HepG2 (cell line): ENCODE data around the gene MDP1. TPM values are rescaled to one million over a fixed set of nuclear protein-coding genes. Genes with fewer than 3 reads are reported as not detected.

Experiments used
- DNMT1 ChIP-seq: sonication (generic); formaldehyde crosslinking; IDR thresholded peaks from 2 replicates; pipeline ENCODE4 v1.5.1; 2020; ENCODE audit warnings: mild to moderate bottlenecking, missing genetic modification reagents
- HHEX ChIP-seq: IDR thresholded peaks from 2 replicates; pipeline ENCODE4 v1.6.1; 2016; ENCODE audit warnings: control low read depth
- JUNB ChIP-seq: sonication (generic); formaldehyde crosslinking; IDR thresholded peaks from 2 replicates; pipeline ENCODE4 v1.8.0; 2022; ENCODE audit warnings: missing genetic modification reagents, mild to moderate bottlenecking, borderline replicate concordance
- MXI1 ChIP-seq: IDR thresholded peaks from 3 replicates; pipeline ENCODE4 v1.6.1; 2012; ENCODE audit warnings: low read depth, low read length, inconsistent platforms, borderline replicate concordance
- RXRA ChIP-seq: sonication (generic); formaldehyde crosslinking; IDR thresholded peaks from 2 replicates; pipeline ENCODE4 v1.5.1; 2020; ENCODE audit warnings: missing genetic modification reagents
- SP4 ChIP-seq: sonication (generic); formaldehyde crosslinking; IDR thresholded peaks from 2 replicates; pipeline ENCODE4 v1.8.1; 2023; ENCODE audit warnings: mild to moderate bottlenecking, missing genetic modification reagents
- TCF7L2 ChIP-seq: IDR thresholded peaks from 2 replicates; pipeline ENCODE4 v1.6.1; 2011; ENCODE audit warnings: mild to moderate bottlenecking, low read depth, low read length, moderate library complexity
- THAP11 ChIP-seq: IDR thresholded peaks from 2 replicates; pipeline ENCODE4 v1.6.1; 2016; ENCODE audit warnings: missing biosample characterization, missing genetic modification reagents
- XRCC5 ChIP-seq: fragments of 200-400 bp; formaldehyde crosslinking; optimal IDR thresholded peaks from 2 replicates; pipeline ENCODE3; 2017; ENCODE audit warnings: mild to moderate bottlenecking, low read length
- ZBTB42 ChIP-seq: sonication (generic); formaldehyde crosslinking; IDR thresholded peaks from 2 replicates; pipeline ENCODE4 v1.5.0; 2020; ENCODE audit warnings: mild to moderate bottlenecking, missing genetic modification reagents
- ZMYM3 ChIP-seq: sonication (generic); formaldehyde crosslinking; IDR thresholded peaks from 2 replicates; pipeline ENCODE4 v1.5.1; 2020; ENCODE audit warnings: mild to moderate bottlenecking, missing genetic modification reagents
- ZNF260 ChIP-seq: sonication (generic); formaldehyde crosslinking; IDR thresholded peaks from 2 replicates; pipeline ENCODE4 v1.4.0; 2020; ENCODE audit warnings: missing genetic modification reagents, low read depth, mild to moderate bottlenecking, borderline replicate concordance
- ZNF44 ChIP-seq: sonication (generic); formaldehyde crosslinking; IDR thresholded peaks from 2 replicates; pipeline ENCODE4 v1.5.1; 2020; ENCODE audit warnings: mild to moderate bottlenecking, missing genetic modification reagents
- ZNF749 ChIP-seq: sonication (generic); formaldehyde crosslinking; IDR thresholded peaks from 2 replicates; pipeline ENCODE4 v1.8.0; 2022; ENCODE audit warnings: mild to moderate bottlenecking, missing genetic modification reagents, moderate library complexity, borderline replicate concordance
- ZNF773 ChIP-seq: sonication (generic); formaldehyde crosslinking; IDR thresholded peaks from 2 replicates; pipeline ENCODE4 v1.4.0; 2020; ENCODE audit warnings: missing genetic modification reagents, borderline replicate concordance
- ZNF782 ChIP-seq: sonication (generic); formaldehyde crosslinking; IDR thresholded peaks from 2 replicates; pipeline ENCODE4 v1.4.0; 2020; ENCODE audit warnings: missing genetic modification reagents, mild to moderate bottlenecking, borderline replicate concordance
- ZNF850 ChIP-seq: sonication (generic); formaldehyde crosslinking; conservative IDR thresholded peaks from 2 replicates; pipeline ENCODE4 v1.9.0; 2021; ENCODE audit warnings: mild to moderate bottlenecking, missing genetic modification reagents
- polyA plus RNA-seq, 8 experiments: library from polyadenylated mRNA; depleted of rRNA in 3 of 8; stranded (reverse) in 7 of 8; unstranded in 1 of 8; fragments of >200 nt; fragmentation: Illumina TruSeq in 4 of 8; extraction: Trizol in 4 of 8; gene quantifications; 2 replicates each; pipeline versions ENCODE4 v1.2.1 to v1.2.3, GENCODE V29; 2011 to 2016; ENCODE audit warnings: low read depth in 4 of 8, missing spikeins in 1 of 8, mixed read lengths in 1 of 8; ENCODE audit not compliant: insufficient read depth in 1 of 8
- total RNA-seq, 5 experiments: library from RNA; depleted of rRNA; stranded (reverse); fragments of >200 nt; fragmentation: Illumina TruSeq; extraction: Trizol; gene quantifications; 2 replicates each; pipeline ENCODE4 v1.2.3, GENCODE V29; 2016; ENCODE audit warnings: low read depth in 1 of 5
- TF ChIP-seq, protein P1 (sequence below): sonication (generic); formaldehyde crosslinking; IDR thresholded peaks from 2 replicates; pipeline ENCODE4 v1.4.0; 2020; ENCODE audit warnings: missing genetic modification reagents
- TF ChIP-seq, protein P2 (sequence below): sonication (generic); formaldehyde crosslinking; IDR thresholded peaks from 2 replicates; pipeline ENCODE4; 2020; ENCODE audit warnings: missing genetic modification reagents, mild to moderate bottlenecking, borderline replicate concordance
- TF ChIP-seq, protein P3 (sequence below): sonication (generic); formaldehyde crosslinking; IDR thresholded peaks from 2 replicates; pipeline ENCODE4 v1.5.1; 2020; ENCODE audit warnings: mild to moderate bottlenecking, missing genetic modification reagents, moderate library complexity
- TF ChIP-seq, protein P4 (sequence below), 2 experiments: fragments of 450-650 bp in 1 of 2; sonication (generic) in 1 of 2; formaldehyde crosslinking; IDR thresholded peaks; 2 replicates each; pipeline versions ENCODE4 v1.5.0 to v1.8.0; 2020 to 2022; ENCODE audit warnings: mild to moderate bottlenecking in 1 of 2, missing genetic modification reagents in 1 of 2

Gene MDP1
- total and polyA plus RNA-seq, 2 of the 13 experiments (the other 11 are each of a cell fraction or from before 2014, with no cell fraction given) = 44.1 to 48.7 TPM

DNA sequence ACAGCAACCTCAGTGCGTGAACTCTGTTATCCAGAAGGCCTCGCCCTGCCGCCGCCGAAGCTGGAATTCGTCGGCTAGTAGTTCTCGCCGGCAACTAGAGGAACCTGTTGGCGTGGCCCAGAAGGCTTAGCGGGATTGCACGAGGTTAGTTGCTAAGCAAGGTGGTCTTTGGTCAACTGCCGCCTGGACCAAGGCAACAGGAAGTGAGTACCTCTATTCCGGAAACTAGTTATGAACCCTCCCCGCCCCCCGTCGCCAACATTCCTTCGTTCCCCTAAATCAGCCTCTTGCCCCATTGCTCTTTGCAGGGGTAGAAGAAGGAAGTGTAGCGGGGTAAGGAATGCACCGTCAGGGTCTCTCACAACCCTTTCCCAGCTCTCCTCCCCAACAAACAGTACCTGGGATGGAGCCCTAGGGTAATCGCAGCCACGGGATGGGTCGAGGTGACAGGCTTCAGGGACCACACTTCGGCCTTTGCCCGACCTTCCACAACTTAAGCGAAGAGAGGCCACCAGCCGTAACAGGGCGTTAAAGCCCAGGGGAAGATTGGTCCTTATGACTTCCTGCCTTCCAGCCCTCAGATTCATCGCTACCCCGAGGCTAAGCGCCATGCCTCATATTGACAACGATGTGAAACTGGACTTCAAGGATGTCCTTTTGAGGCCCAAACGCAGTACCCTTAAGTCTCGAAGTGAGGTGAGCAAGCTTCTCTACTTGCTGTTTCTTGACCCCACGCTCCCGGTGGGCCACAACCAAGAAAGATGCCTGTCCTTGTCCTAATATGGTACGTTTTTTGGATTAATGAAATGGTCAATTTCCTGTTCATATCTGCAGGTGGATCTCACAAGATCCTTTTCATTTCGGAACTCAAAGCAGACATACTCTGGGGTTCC lies 17.0 kb upstream of the MDP1 start, which contains the start of gene GMPR2 (continued):
- TF ChIP-seq JUNB (CRISPR knock-in tag) (no peak), DNMT1 (CRISPR knock-in tag) (peak; percentile 10), HHEX (CRISPR knock-in tag) (peak; percentile 32; the same call in 1 of the 2 replicates), ZNF782 (no peak; the same call in 1 of the 2 replicates), ZMYM3 (no peak), ZNF44 (peak; percentile 2; the same call in 1 of the 2 replicates), ZNF260 (CRISPR knock-in tag) (no peak), ZBTB42 (peak; percentile 81; the same call in 1 of the 2 replicates), ZNF749 (CRISPR knock-in tag) (peak; percentile 9; the same call in 1 of the 2 replicates), RXRA (peak; percentile 60), XRCC5 (peak; percentile 30), ZNF850 (CRISPR knock-in tag) (0 out of 2 replicates have a peak, but pooled peaks have one; percentile 84), SP4 (CRISPR knock-in tag) (peak; percentile 42; the same call in 1 of the 2 replicates), TCF7L2 (no peak), MXI1 (peak; percentile 27; the same call in 2 of the 3 replicates), THAP11 (CRISPR knock-in tag) (peak; percentile 95), ZNF773 (0 out of 2 replicates have a peak, but pooled peaks have one; percentile 80)
- TF ChIP-seq, protein P1, sequence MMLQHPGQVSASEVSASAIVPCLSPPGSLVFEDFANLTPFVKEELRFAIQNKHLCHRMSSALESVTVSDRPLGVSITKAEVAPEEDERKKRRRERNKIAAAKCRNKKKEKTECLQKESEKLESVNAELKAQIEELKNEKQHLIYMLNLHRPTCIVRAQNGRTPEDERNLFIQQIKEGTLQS (CRISPR knock-in tag) = no peak; the same call in 1 of the 2 replicates
- TF ChIP-seq, protein P2, sequence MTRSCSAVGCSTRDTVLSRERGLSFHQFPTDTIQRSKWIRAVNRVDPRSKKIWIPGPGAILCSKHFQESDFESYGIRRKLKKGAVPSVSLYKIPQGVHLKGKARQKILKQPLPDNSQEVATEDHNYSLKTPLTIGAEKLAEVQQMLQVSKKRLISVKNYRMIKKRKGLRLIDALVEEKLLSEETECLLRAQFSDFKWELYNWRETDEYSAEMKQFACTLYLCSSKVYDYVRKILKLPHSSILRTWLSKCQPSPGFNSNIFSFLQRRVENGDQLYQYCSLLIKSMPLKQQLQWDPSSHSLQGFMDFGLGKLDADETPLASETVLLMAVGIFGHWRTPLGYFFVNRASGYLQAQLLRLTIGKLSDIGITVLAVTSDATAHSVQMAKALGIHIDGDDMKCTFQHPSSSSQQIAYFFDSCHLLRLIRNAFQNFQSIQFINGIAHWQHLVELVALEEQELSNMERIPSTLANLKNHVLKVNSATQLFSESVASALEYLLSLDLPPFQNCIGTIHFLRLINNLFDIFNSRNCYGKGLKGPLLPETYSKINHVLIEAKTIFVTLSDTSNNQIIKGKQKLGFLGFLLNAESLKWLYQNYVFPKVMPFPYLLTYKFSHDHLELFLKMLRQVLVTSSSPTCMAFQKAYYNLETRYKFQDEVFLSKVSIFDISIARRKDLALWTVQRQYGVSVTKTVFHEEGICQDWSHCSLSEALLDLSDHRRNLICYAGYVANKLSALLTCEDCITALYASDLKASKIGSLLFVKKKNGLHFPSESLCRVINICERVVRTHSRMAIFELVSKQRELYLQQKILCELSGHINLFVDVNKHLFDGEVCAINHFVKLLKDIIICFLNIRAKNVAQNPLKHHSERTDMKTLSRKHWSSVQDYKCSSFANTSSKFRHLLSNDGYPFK (CRISPR knock-in tag) = peak; percentile 89; the same call in 1 of the 2 replicates
- TF ChIP-seq, protein P3, sequence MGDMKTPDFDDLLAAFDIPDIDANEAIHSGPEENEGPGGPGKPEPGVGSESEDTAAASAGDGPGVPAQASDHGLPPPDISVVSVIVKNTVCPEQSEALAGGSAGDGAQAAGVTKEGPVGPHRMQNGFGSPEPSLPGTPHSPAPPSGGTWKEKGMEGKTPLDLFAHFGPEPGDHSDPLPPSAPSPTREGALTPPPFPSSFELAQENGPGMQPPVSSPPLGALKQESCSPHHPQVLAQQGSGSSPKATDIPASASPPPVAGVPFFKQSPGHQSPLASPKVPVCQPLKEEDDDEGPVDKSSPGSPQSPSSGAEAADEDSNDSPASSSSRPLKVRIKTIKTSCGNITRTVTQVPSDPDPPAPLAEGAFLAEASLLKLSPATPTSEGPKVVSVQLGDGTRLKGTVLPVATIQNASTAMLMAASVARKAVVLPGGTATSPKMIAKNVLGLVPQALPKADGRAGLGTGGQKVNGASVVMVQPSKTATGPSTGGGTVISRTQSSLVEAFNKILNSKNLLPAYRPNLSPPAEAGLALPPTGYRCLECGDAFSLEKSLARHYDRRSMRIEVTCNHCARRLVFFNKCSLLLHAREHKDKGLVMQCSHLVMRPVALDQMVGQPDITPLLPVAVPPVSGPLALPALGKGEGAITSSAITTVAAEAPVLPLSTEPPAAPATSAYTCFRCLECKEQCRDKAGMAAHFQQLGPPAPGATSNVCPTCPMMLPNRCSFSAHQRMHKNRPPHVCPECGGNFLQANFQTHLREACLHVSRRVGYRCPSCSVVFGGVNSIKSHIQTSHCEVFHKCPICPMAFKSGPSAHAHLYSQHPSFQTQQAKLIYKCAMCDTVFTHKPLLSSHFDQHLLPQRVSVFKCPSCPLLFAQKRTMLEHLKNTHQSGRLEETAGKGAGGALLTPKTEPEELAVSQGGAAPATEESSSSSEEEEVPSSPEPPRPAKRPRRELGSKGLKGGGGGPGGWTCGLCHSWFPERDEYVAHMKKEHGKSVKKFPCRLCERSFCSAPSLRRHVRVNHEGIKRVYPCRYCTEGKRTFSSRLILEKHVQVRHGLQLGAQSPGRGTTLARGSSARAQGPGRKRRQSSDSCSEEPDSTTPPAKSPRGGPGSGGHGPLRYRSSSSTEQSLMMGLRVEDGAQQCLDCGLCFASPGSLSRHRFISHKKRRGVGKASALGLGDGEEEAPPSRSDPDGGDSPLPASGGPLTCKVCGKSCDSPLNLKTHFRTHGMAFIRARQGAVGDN (CRISPR knock-in tag) = peak; percentile 99
- TF ChIP-seq, protein P4, sequence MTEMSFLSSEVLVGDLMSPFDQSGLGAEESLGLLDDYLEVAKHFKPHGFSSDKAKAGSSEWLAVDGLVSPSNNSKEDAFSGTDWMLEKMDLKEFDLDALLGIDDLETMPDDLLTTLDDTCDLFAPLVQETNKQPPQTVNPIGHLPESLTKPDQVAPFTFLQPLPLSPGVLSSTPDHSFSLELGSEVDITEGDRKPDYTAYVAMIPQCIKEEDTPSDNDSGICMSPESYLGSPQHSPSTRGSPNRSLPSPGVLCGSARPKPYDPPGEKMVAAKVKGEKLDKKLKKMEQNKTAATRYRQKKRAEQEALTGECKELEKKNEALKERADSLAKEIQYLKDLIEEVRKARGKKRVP (CRISPR knock-in tag; IDR thresholded peaks at IDR 0.05) = peak in 1 of 2 experiments; percentile 73; a peak in 1 of 4 replicates
